Measurements from ENCODE around the gene FRAT2. TPM values are rescaled to one million over a fixed set of nuclear protein-coding genes. Genes with fewer than 3 reads are reported as not detected.

The FRAT2 gene, protein sequence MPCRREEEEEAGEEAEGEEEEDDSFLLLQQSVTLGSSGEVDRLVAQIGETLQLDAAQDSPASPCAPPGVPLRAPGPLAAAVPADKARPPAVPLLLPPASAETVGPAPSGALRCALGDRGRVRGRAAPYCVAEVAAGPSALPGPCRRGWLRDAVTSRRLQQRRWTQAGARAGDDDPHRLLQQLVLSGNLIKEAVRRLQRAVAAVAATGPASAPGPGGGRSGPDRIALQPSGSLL
- total RNA-seq = 9.1 and 10.2 TPM in 2 replicates

DNA sequence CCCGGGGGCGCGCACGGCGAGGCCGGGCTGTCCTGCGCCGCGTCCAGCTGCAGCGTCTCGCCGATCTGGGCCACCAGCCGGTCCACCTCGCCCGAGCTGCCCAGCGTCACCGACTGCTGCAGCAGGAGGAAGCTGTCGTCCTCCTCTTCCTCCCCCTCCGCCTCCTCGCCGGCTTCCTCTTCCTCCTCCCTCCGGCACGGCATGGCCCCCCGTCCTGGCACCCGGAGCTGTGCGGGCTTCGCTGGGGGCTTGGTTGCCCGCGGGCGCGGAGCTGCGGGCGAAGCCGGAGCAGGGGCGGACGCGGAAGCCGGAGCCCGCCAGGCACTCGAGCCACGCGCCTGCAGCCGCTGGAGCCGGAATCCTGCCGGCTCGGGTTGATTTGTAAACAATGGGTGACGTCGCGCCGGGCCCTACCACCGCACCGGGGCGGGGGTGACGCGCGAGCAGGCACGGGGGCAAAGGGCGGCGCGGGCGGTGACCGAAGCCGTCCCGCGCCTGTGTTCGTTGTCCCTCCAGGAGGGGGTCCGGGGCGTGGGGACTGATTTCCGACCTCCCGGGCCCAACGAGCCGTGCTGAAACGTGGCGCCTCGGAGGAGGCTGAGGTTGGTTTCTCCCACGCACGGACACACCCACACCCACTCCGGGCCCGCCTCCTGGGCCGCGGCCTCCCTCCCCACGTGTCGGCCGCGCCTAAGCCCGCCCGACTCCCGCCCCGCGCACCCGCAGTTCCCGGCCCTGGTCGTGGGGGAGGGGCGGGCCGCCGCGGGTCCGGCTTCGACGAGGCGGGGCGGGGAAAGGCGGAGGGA lies at the start of gene FRAT2:
Gene FRAT2 (minus strand): TSS at position 360 of the 806 bp plus-strand sequence. CDS start 157 bp downstream, at position 203.

GRCh38 chr10:97318772-97319651 lies 15.5 kb downstream of the FRAT2 start, which contains the start of gene FRAT1:
Gene FRAT1, plus strand, starts transcription at chr10:97319271. Its CDS starts 183 bp downstream, at chr10:97319454.

DNA sequence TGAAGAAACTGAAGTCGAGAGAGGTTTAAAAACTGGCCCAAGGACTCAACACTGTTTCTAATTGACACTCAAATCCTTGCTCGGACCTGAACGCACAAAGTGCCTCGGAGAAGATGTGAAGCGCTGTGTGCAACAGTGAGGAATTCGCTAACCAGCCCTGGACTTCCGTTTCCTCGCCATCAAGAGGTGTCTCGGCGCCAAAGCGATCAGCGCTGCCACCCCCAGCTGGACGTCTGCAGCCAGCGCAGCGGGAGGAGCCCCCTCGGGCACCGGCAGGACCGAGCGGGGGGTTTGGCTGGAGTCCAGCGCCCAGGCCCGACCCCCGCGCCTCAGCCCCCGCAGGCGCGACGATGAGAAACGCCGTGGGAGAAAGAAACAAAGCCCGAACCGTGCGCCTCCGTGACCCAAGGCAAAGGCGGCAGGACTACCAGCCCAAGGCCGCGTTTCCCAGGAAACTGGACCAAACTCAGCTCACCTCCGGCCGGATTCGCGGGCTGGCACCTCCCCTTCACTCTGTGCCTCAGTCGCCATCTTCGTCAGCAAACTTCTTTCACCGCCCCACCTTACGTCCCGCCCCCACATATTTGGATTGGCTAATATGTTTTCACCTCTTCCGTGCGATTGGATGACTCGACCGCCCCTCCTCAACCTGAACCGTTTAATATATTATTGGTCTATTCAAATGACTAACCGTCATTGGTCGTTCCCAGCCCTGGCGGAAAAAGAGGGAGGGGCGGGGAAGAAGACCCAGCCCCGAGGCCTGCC lies 42.2 kb downstream of the FRAT2 start, which contains the start of gene ARHGAP19:
Gene ARHGAP19 (minus strand): TSS at position 541 of the 765 bp plus-strand sequence. CDS start 10 bp downstream, at position 531.

Other genes with a start within 250 kb of the FRAT2 start
- not detected in 2 replicates for gene SLIT1, start 148.8 kb downstream of the FRAT2 start, total RNA-seq
- 5.8 and 11.6 TPM in 2 replicates for gene ARHGAP19, start 42.1 kb downstream of the FRAT2 start, total RNA-seq
- gene FRAT1, start 15.5 kb downstream of the FRAT2 start, total RNA-seq = 0.27 and 1.6 TPM in 2 replicates
- gene RRP12, start 66.6 kb upstream of the FRAT2 start, total RNA-seq = 24.8 and 27.3 TPM in 2 replicates
- 506 and 725 TPM in 2 replicates for gene PGAM1, start 91.5 kb upstream of the FRAT2 start, total RNA-seq
- 44.2 and 52.7 TPM in 2 replicates for gene EXOSC1, start 111.3 kb upstream of the FRAT2 start, total RNA-seq
- 53.5 and 58.4 TPM in 2 replicates for gene ZDHHC16, start 111.4 kb upstream of the FRAT2 start, total RNA-seq
- gene MMS19, start 163.7 kb upstream of the FRAT2 start, total RNA-seq = 96.5 and 110 TPM in 2 replicates
- 25.9 and 28.3 TPM in 2 replicates for gene UBTD1, start 164.2 kb upstream of the FRAT2 start, total RNA-seq
- gene ANKRD2, start 238.1 kb upstream of the FRAT2 start, total RNA-seq = 1.0 and 3.0 TPM in 2 replicates
- 0.55 and 1.2 TPM in 2 replicates for gene HOGA1, start 249.7 kb upstream of the FRAT2 start, total RNA-seq